HepG2 (cell line): ENCODE results near the gene ZNF544. TPM values are rescaled to one million over a fixed set of nuclear protein-coding genes. Genes with fewer than 3 reads are reported as not detected.

Experiments
- ETS1 ChIP-seq: sonication (generic); formaldehyde crosslinking; IDR thresholded peaks from 2 replicates; pipeline ENCODE4 v1.4.0; 2020; ENCODE audit warnings: missing genetic modification reagents
- ETV6 ChIP-seq: sonication (generic); formaldehyde crosslinking; conservative IDR thresholded peaks from 2 replicates; pipeline ENCODE4 v1.4.0; 2020; ENCODE audit warnings: missing genetic modification reagents
- GATA4 ChIP-seq: sonication (generic); IDR thresholded peaks from 2 replicates; pipeline ENCODE4 v1.6.1; 2016; ENCODE audit warnings: antibody characterized with exemption, low read depth, borderline replicate concordance
- GMEB1 ChIP-seq: sonication (generic); formaldehyde crosslinking; IDR thresholded peaks from 2 replicates; pipeline ENCODE4 v1.5.1; 2020; ENCODE audit warnings: missing genetic modification reagents, mild to moderate bottlenecking, borderline replicate concordance
- HNRNPUL1 ChIP-seq: fragments of 200-400 bp; formaldehyde crosslinking; IDR thresholded peaks from 2 replicates; pipeline ENCODE4 v1.6.1; 2017; ENCODE audit warnings: low read depth, mild to moderate bottlenecking, low read length, moderate library complexity
- PRDM10 ChIP-seq: sonication (generic); formaldehyde crosslinking; IDR thresholded peaks from 2 replicates; pipeline ENCODE4 v1.4.0; 2020; ENCODE audit warnings: low read depth, missing genetic modification reagents
- SRSF1 ChIP-seq: fragments of 200-400 bp; formaldehyde crosslinking; optimal IDR thresholded peaks from 2 replicates; pipeline ENCODE3; 2017; ENCODE audit warnings: mild to moderate bottlenecking, low read depth, low read length, moderate library complexity
- SYNCRIP ChIP-seq: fragments of 200-400 bp; formaldehyde crosslinking; IDR thresholded peaks from 2 replicates; pipeline ENCODE4 v1.6.1; 2018; ENCODE audit warnings: mild to moderate bottlenecking, low read depth, low read length; ENCODE audit not compliant: insufficient read depth
- THAP11 ChIP-seq: IDR thresholded peaks from 2 replicates; pipeline ENCODE4 v1.6.1; 2016; ENCODE audit warnings: missing biosample characterization, missing genetic modification reagents
- WIZ ChIP-seq: sonication (generic); formaldehyde crosslinking; IDR thresholded peaks from 2 replicates; pipeline ENCODE4 v1.5.1; 2020; ENCODE audit warnings: mild to moderate bottlenecking, missing genetic modification reagents
- ZFP36L1 ChIP-seq: sonication (generic); formaldehyde crosslinking; IDR thresholded peaks from 2 replicates; pipeline ENCODE4 v1.8.0; 2022; ENCODE audit warnings: mild to moderate bottlenecking, missing genetic modification reagents, moderate library complexity
- ZNF253 ChIP-seq: sonication (generic); formaldehyde crosslinking; IDR thresholded peaks from 2 replicates; pipeline ENCODE4 v1.8.0; 2022; ENCODE audit warnings: mild to moderate bottlenecking, missing genetic modification reagents, borderline replicate concordance
- ZNF513 ChIP-seq: sonication (generic); formaldehyde crosslinking; conservative IDR thresholded peaks from 2 replicates; pipeline ENCODE4 v1.5.0; 2020; ENCODE audit warnings: missing genetic modification reagents
- ZNF609 ChIP-seq: sonication (generic); formaldehyde crosslinking; IDR thresholded peaks from 2 replicates; pipeline ENCODE4 v1.4.0; 2020; ENCODE audit warnings: mild to moderate bottlenecking, missing genetic modification reagents, borderline replicate concordance
- ZNF790 ChIP-seq: sonication (generic); formaldehyde crosslinking; IDR thresholded peaks from 2 replicates; pipeline ENCODE4 v1.8.0; 2022; ENCODE audit warnings: missing genetic modification reagents, mild to moderate bottlenecking, borderline replicate concordance
- ZSCAN12 ChIP-seq: sonication (generic); formaldehyde crosslinking; IDR thresholded peaks from 2 replicates; pipeline ENCODE4 v1.9.0; 2021; ENCODE audit warnings: mild to moderate bottlenecking, missing genetic modification reagents
- polyA plus RNA-seq, 8 experiments: library from polyadenylated mRNA; depleted of rRNA in 3 of 8; stranded (reverse) in 7 of 8; unstranded in 1 of 8; fragments of >200 nt; fragmentation: Illumina TruSeq in 4 of 8; extraction: Trizol in 4 of 8; gene quantifications; 2 replicates each; pipeline versions ENCODE4 v1.2.1 to v1.2.3, GENCODE V29; 2011 to 2016; ENCODE audit warnings: low read depth in 4 of 8, missing spikeins in 1 of 8, mixed read lengths in 1 of 8; ENCODE audit not compliant: insufficient read depth in 1 of 8
- total RNA-seq, 5 experiments: library from RNA; depleted of rRNA; stranded (reverse); fragments of >200 nt; fragmentation: Illumina TruSeq; extraction: Trizol; gene quantifications; 2 replicates each; pipeline ENCODE4 v1.2.3, GENCODE V29; 2016; ENCODE audit warnings: low read depth in 1 of 5

Gene ZNF544
- total and polyA plus RNA-seq, 2 of the 13 experiments (the other 11 are each of a cell fraction or from before 2014, with no cell fraction given), result 13.1 to 17.0 TPM

GRCh38 chr19:58278541-58279041 is 49.9 kb downstream of the ZNF544 start, which contains the start of gene ZNF8 (continued):
- no peak for TF ChIP-seq PRDM10
- peak; percentile 89 for TF ChIP-seq SRSF1
- no peak for TF ChIP-seq ZSCAN12 (CRISPR knock-in tag)
- TF ChIP-seq WIZ, result no peak
- TF ChIP-seq GMEB1 (CRISPR knock-in tag), result peak; percentile 53; the same call in 1 of the 2 replicates
- TF ChIP-seq ZFP36L1 (CRISPR knock-in tag), result no peak
- TF ChIP-seq ZNF609 (CRISPR knock-in tag), result peak; percentile 49
- peak; percentile 98 for TF ChIP-seq THAP11 (CRISPR knock-in tag)
- TF ChIP-seq ZNF790 (CRISPR knock-in tag), result 0 out of 2 replicates have a peak, but pooled peaks have one; percentile 43
- TF ChIP-seq ZNF253, result no peak
- peak; percentile 40; the same call in 1 of the 2 replicates for TF ChIP-seq GATA4
- TF ChIP-seq ZNF513 (CRISPR knock-in tag), result no peak
- no peak for TF ChIP-seq ETS1 (CRISPR knock-in tag)
- TF ChIP-seq ETV6, result no peak
- no peak for TF ChIP-seq SYNCRIP
- TF ChIP-seq HNRNPUL1, result no peak
